Panc1 (cell line): ENCODE measurements around the gene OPRD1.

Experiments used
- CTCF ChIP-seq: fragments of 450-650 bp; IDR thresholded peaks from 2 replicates; pipeline ENCODE4 v1.5.1; 2017; ENCODE audit warnings: mild to moderate bottlenecking
- POLR2AphosphoS5 ChIP-seq: IDR thresholded peaks from 2 replicates; pipeline ENCODE4 v1.6.1; 2012; ENCODE audit warnings: mild to moderate bottlenecking, low read depth, low read length, moderate library complexity

GRCh38 chr1:28792644-28793121 is 19.3 kb upstream of the OPRD1 start:
- TF ChIP-seq POLR2AphosphoS5 (no peak), CTCF (no peak)
